SK-N-SH treated with all-trans-retinoic acid at 6 μM for 48 hours (cell line): ENCODE results near the gene CAND1.
"Not testable (repeated sequence)": the region's sequence is repeated elsewhere in the genome, so short reads cannot be mapped to it uniquely, and the experiment has no call there.

Experiments used
- ATAC-seq: fragments of 200-7000 bp; cut with Tn5 transposase; 3 replicates; pipeline ENCODE4 v1.9.1; 2020; ENCODE audit warnings: mild to moderate bottlenecking, moderate library complexity
- ARNTL ChIP-seq: fragments of 450-650 bp; formaldehyde crosslinking; IDR thresholded peaks from 2 replicates; pipeline ENCODE4 v1.5.0; 2020; ENCODE audit warnings: low read depth, mild to moderate bottlenecking, moderate library complexity, borderline replicate concordance
- BACH2 ChIP-seq: fragments of 250-450 bp; sonication (Bioruptor Pico); IDR thresholded peaks from 2 replicates; pipeline ENCODE4 v1.9.0; 2021; ENCODE audit warnings: mild to moderate bottlenecking, borderline replicate concordance
- CSDC2 ChIP-seq: fragments of 250-450 bp; sonication (Bioruptor Pico); IDR thresholded peaks from 2 replicates; pipeline ENCODE4 v1.5.0; 2020; ENCODE audit warnings: mild to moderate bottlenecking, moderate library complexity
- CSRNP3 ChIP-seq: fragments of 250-450 bp; sonication (Bioruptor Pico); IDR thresholded peaks from 2 replicates; pipeline ENCODE4 v1.5.1; 2021; ENCODE audit warnings: mild to moderate bottlenecking, moderate library complexity
- GLIS3 ChIP-seq: fragments of 250-450 bp; sonication (Bioruptor Pico); IDR thresholded peaks from 2 replicates; pipeline ENCODE4 v1.5.0; 2020; ENCODE audit warnings: mild to moderate bottlenecking, moderate library complexity
- ISL1 ChIP-seq: fragments of 250-450 bp; sonication (Bioruptor Pico); IDR thresholded peaks from 2 replicates; pipeline ENCODE4 v2.1.2; 2022; ENCODE audit warnings: mild to moderate bottlenecking, moderate library complexity
- OSR1 ChIP-seq: fragments of 250-450 bp; sonication (Bioruptor Pico); IDR thresholded peaks from 2 replicates; pipeline ENCODE4 v1.8.0; 2022; ENCODE audit warnings: moderate library complexity, mild to moderate bottlenecking, inconsistent platforms
- PATZ1 ChIP-seq: fragments of 250-450 bp; sonication (Bioruptor Pico); IDR thresholded peaks from 2 replicates; pipeline ENCODE4 v1.8.0; 2020; ENCODE audit warnings: mild to moderate bottlenecking, moderate library complexity, borderline replicate concordance
- POU6F1 ChIP-seq: fragments of 250-450 bp; sonication (Bioruptor Pico); IDR thresholded peaks from 2 replicates; pipeline ENCODE4 v1.8.0; 2021; ENCODE audit warnings: low read depth, mild to moderate bottlenecking, moderate library complexity, borderline replicate concordance
- PPARA ChIP-seq: fragments of 250-450 bp; sonication (Bioruptor Pico); IDR thresholded peaks from 2 replicates; pipeline ENCODE4 v1.5.0; 2020; ENCODE audit warnings: mild to moderate bottlenecking, borderline replicate concordance
- RARB ChIP-seq: fragments of 250-450 bp; sonication (Bioruptor Pico); IDR thresholded peaks from 2 replicates; pipeline ENCODE4 v1.8.0; 2021; ENCODE audit warnings: mild to moderate bottlenecking, moderate library complexity
- TCF4 ChIP-seq: fragments of 250-450 bp; sonication (Bioruptor Pico); IDR thresholded peaks from 2 replicates; pipeline ENCODE4 v1.8.0; 2021; ENCODE audit warnings: mild to moderate bottlenecking, moderate library complexity, borderline replicate concordance
- TOX ChIP-seq: fragments of 250-450 bp; sonication (Bioruptor Pico); IDR thresholded peaks from 2 replicates; pipeline ENCODE4 v1.8.0; 2021; ENCODE audit warnings: mild to moderate bottlenecking, moderate library complexity, borderline replicate concordance
- TSHZ2 ChIP-seq: fragments of 250-450 bp; sonication (Bioruptor Pico); IDR thresholded peaks from 2 replicates; pipeline ENCODE4 v1.5.0; 2020; ENCODE audit warnings: mild to moderate bottlenecking, moderate library complexity
- ZC3H10 ChIP-seq: fragments of 250-450 bp; sonication (Bioruptor Pico); IDR thresholded peaks from 2 replicates; pipeline ENCODE4 v1.5.1; 2021; ENCODE audit warnings: mild to moderate bottlenecking, moderate library complexity
- ZFP3 ChIP-seq: fragments of 250-450 bp; sonication (Bioruptor Pico); IDR thresholded peaks from 2 replicates; pipeline ENCODE4 v1.5.0; 2020; ENCODE audit warnings: mild to moderate bottlenecking, moderate library complexity
- ZFP30 ChIP-seq: fragments of 450-650 bp; formaldehyde crosslinking; IDR thresholded peaks from 2 replicates; pipeline ENCODE4 v1.5.0; 2022; ENCODE audit warnings: mild to moderate bottlenecking, moderate library complexity
- ZNF565 ChIP-seq: fragments of 450-650 bp; formaldehyde crosslinking; conservative IDR thresholded peaks from 2 replicates; pipeline ENCODE4 v1.5.0; 2020; ENCODE audit warnings: low read depth, mild to moderate bottlenecking, moderate library complexity
- ZNF70 ChIP-seq: fragments of 450-650 bp; formaldehyde crosslinking; IDR thresholded peaks from 2 replicates; pipeline ENCODE4 v1.5.0; 2020; ENCODE audit warnings: mild to moderate bottlenecking, moderate library complexity
- ZNF8 ChIP-seq: fragments of 450-650 bp; formaldehyde crosslinking; IDR thresholded peaks from 2 replicates; pipeline ENCODE4 v1.5.0; 2020; ENCODE audit warnings: mild to moderate bottlenecking, moderate library complexity

Gene CAND1

GRCh38 chr12:67338426-67338825, 69.3 kb downstream of the CAND1 start:
- TF ChIP-seq CSDC2 (CRISPR knock-in tag), result no peak
- TF ChIP-seq TCF4 (CRISPR knock-in tag), result no peak
- TF ChIP-seq ARNTL (CRISPR knock-in tag), result no peak
- TF ChIP-seq GLIS3 (CRISPR knock-in tag), result no peak
- no peak for TF ChIP-seq BACH2 (CRISPR knock-in tag)
- no peak for TF ChIP-seq TSHZ2 (CRISPR knock-in tag)
- no peak for TF ChIP-seq ZFP30 (CRISPR knock-in tag)
- TF ChIP-seq RARB (CRISPR knock-in tag), result no peak
- TF ChIP-seq ZNF565 (CRISPR knock-in tag), result no peak
- TF ChIP-seq ZNF8, result no peak
- TF ChIP-seq, all 23 proteins: peak for 0
- ATAC-seq, result no peak

- ATAC-seq, result no peak
- TF ChIP-seq CSRNP3, result no peak
- TF ChIP-seq ZNF565 (CRISPR knock-in tag), result no peak
- no peak for TF ChIP-seq TSHZ2 (CRISPR knock-in tag)
- no peak for TF ChIP-seq ZNF70 (CRISPR knock-in tag)
- TF ChIP-seq POU6F1 (CRISPR knock-in tag), result no peak
- no peak for TF ChIP-seq CSDC2 (CRISPR knock-in tag)
- no peak for TF ChIP-seq ISL1
- TF ChIP-seq OSR1 (CRISPR knock-in tag), result no peak
- TF ChIP-seq RARB (CRISPR knock-in tag), result no peak
- no peak for TF ChIP-seq ZC3H10
- TF ChIP-seq TOX, result no peak
- TF ChIP-seq PATZ1 (CRISPR knock-in tag), result no peak
- TF ChIP-seq GLIS3 (CRISPR knock-in tag), result no peak
- no peak for TF ChIP-seq PPARA (CRISPR knock-in tag)
- TF ChIP-seq ZFP3 (CRISPR knock-in tag), result no peak
- no peak for TF ChIP-seq ZFP30 (CRISPR knock-in tag)
- no peak for TF ChIP-seq ZNF8
- TF ChIP-seq, all 23 proteins: peak for 0
These were observed 70.4 kb downstream of the CAND1 start for GRCh38 chr12:67339530-67339929.

GRCh38 chr12:67341086-67341485, 71.9 kb downstream of the CAND1 start:
- not testable (repeated sequence) for ATAC-seq
